PC-9 (cell line): Measurements from ENCODE around the gene MBD5.

Experiments
- EZH2 ChIP-seq: fragments of 200-600 bp; sonication (generic); IDR thresholded peaks from 2 replicates; pipeline ENCODE4 v1.8.0; 2017; ENCODE audit warnings: antibody characterized with exemption, low read depth
- TF ChIP-seq, protein P1 (sequence below): fragments of 200-600 bp; sonication (generic); conservative IDR thresholded peaks from 2 replicates; pipeline ENCODE4 v1.6.1; 2017; ENCODE audit warnings: mixed run types, antibody characterized with exemption, mild to moderate bottlenecking, moderate library complexity

GRCh38 chr2:148162871-148163270, 142.0 kb downstream of the MBD5 start:
- TF ChIP-seq, protein P1, sequence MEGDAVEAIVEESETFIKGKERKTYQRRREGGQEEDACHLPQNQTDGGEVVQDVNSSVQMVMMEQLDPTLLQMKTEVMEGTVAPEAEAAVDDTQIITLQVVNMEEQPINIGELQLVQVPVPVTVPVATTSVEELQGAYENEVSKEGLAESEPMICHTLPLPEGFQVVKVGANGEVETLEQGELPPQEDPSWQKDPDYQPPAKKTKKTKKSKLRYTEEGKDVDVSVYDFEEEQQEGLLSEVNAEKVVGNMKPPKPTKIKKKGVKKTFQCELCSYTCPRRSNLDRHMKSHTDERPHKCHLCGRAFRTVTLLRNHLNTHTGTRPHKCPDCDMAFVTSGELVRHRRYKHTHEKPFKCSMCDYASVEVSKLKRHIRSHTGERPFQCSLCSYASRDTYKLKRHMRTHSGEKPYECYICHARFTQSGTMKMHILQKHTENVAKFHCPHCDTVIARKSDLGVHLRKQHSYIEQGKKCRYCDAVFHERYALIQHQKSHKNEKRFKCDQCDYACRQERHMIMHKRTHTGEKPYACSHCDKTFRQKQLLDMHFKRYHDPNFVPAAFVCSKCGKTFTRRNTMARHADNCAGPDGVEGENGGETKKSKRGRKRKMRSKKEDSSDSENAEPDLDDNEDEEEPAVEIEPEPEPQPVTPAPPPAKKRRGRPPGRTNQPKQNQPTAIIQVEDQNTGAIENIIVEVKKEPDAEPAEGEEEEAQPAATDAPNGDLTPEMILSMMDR: no peak
- TF ChIP-seq EZH2: no peak
